Spleen (tissue), 11 donors: ENCODE measurements around the gene NAPSA. TPM values are rescaled to one million over a fixed set of nuclear protein-coding genes. Genes with fewer than 3 reads are reported as not detected.
A peak's percentile ranks its signal among the peaks of the same experiment; 100 is the strongest.
"Not testable (repeated sequence)": the region's sequence is repeated elsewhere in the genome, so short reads cannot be mapped to it uniquely, and the experiment has no call there.

ENCODE experiments used
- DNase-seq: peaks from one replicate; pipeline ENCODE4 v3.0.0-alpha.2; 2020
- H3K27ac ChIP-seq, 8 donors: fragments of 200-600 bp; sonication (generic) in 7 of 8; 1 replicate in 4 of 8; 2 replicates in 4 of 8; pipeline versions ENCODE4 v1.5.0 to v1.8.0; 2016 to 2021; ENCODE audit warnings: inconsistent platforms in 4 of 8, mild to moderate bottlenecking in 4 of 8, moderate library complexity in 1 of 8
- H3K27me3 ChIP-seq, 7 donors: fragments of 200-600 bp; sonication (generic) in 6 of 7; replicated peaks in 1 of 7; 1 replicate in 4 of 7; 2 replicates in 3 of 7; pipeline versions ENCODE4 v1.5.0 to v1.8.0; 2016 to 2021; ENCODE audit warnings: inconsistent platforms in 3 of 7, mild to moderate bottlenecking in 1 of 7
- H3K36me3 ChIP-seq, 6 donors: fragments of 200-600 bp; sonication (generic) in 5 of 6; 1 replicate in 4 of 6; 2 replicates in 2 of 6; pipeline versions ENCODE4 v1.5.0 to v1.8.0; 2016 to 2021; ENCODE audit warnings: inconsistent platforms in 2 of 6
- H3K4me1 ChIP-seq, 6 donors: fragments of 200-600 bp; sonication (generic) in 5 of 6; 1 replicate in 3 of 6; 2 replicates in 3 of 6; pipeline versions ENCODE4 v1.5.0 to v1.8.0; 2016 to 2021; ENCODE audit warnings: inconsistent platforms in 3 of 6
- H3K4me3 ChIP-seq, 8 donors: fragments of 200-600 bp; sonication (generic) in 7 of 8; 1 replicate in 4 of 8; 2 replicates in 4 of 8; pipeline versions ENCODE4 v1.5.0 to v1.8.0; 2016 to 2021; ENCODE audit warnings: inconsistent platforms in 4 of 8, mild to moderate bottlenecking in 4 of 8, moderate library complexity in 2 of 8
- H3K9me3 ChIP-seq, 8 donors: fragments of 200-600 bp; sonication (generic) in 7 of 8; 1 replicate in 4 of 8; 2 replicates in 4 of 8; pipeline versions ENCODE4 v1.5.0 to v1.8.0; 2016 to 2021; ENCODE audit warnings: inconsistent platforms in 4 of 8
- CTCF ChIP-seq, 11 experiments: fragments of 200-600 bp in 7 of 11; fragments of 450-650 bp in 4 of 11; sonication (generic) in 4 of 11; IDR thresholded peaks in 8 of 11; conservative IDR thresholded peaks in 3 of 11; 1 replicate in 7 of 11; 2 replicates in 4 of 11; pipeline versions ENCODE4 v1.4.0 to v1.8.0; 2016 to 2021; ENCODE audit warnings: antibody characterized with exemption in 11 of 11, inconsistent platforms in 4 of 11, mild to moderate bottlenecking in 1 of 11
- POLR2A ChIP-seq, 3 donors: fragments of 450-650 bp; IDR thresholded peaks; one replicate each; pipeline ENCODE4 v1.5.1; 2017; ENCODE audit warnings: antibody characterized with exemption in 3 of 3, mild to moderate bottlenecking in 1 of 3
- POLR2AphosphoS5 ChIP-seq, 3 donors: sonication (generic); formaldehyde crosslinking; IDR thresholded peaks; one replicate each; pipeline ENCODE4 v1.5.1; 2017; ENCODE audit warnings: antibody characterized with exemption in 3 of 3
- WGBS, 5 donors: extraction: QIAGEN DNeasy Blood & Tissue Kit in 3 of 5; methylation state at CpG; one replicate each; pipeline versions ENCODE4 v1.1.5 to v1.1.7; 2013 to 2018; 5-methylcytosine and 5-hydroxymethylcytosine counted together
- intact Hi-C: fragments of 100-400 bp; cut with DNase I; formaldehyde crosslinking; loops from one replicate; pipeline ENCODE4 v1.15.0; 2023; ENCODE audit warnings: low total_unique reads
- polyA plus RNA-seq, 3 donors: library from polyadenylated mRNA; stranded (reverse); fragments of 200-250 nt; gene quantifications; one replicate each; pipeline ENCODE4 v1.2.1, GENCODE V29; 2013
- total RNA-seq, 7 donors: library from RNA; depleted of rRNA in 3 of 7; stranded (reverse); fragments of >200 nt in 3 of 7; fragmentation: NEBNext Ultra II Directional in 4 of 7; extraction: Animal tissue kit (Norgen Biotek cat#: 25700) in 4 of 7; gene quantifications; one replicate each; pipeline versions ENCODE4 v1.1.0 to v1.2.1, GENCODE V29; 2016 to 2021
- donor health status: healthy with polysubstance abuse.
- donor health status: DM: no; HTN: no; CAD: no; lungs with moderate emphysema.
- donor health status: DM: no; HTN: no; CAD: no.
- donor health status: Bipolar disorder and iron deficiency.
- donor health status: healthy.
- donor health status: DM: no; HTN: no; CAD: no.
- donor health status: DM: yes; HTN: yes; CAD: no.

Gene NAPSA
- total and polyA plus RNA-seq, 10 donors = 1.5 to 6.4 (median 2.7) TPM

GRCh38 chr19:50330365-50331078 is 34.9 kb downstream of the NAPSA start:
- DNase-seq = peak; percentile 95
- 2 to 3% (median 3%) methylated on average over 40 to 48 of the region's 48 CpGs for WGBS, 5 donors
- peaks cover 6 to 93% (median 63%) of the 10 kb centered on the region in 6 donors for H3K4me1 ChIP-seq
- H3K27me3 ChIP-seq = peaks cover 0 to 96% (median 60%) of the 10 kb centered on the region in 7 donors
- peaks cover 0 to 14% (median 0%) of the 10 kb centered on the region in 6 donors for H3K36me3 ChIP-seq
- H3K27ac ChIP-seq = peak overlapping the region in 5 of 8 donors; percentile 58 to 87 (median 79)
- H3K4me3 ChIP-seq = peak overlapping the region in 6 of 8 donors; percentile 21 to 75 (median 35)
- intact Hi-C loops = no loop called here
- H3K9me3 ChIP-seq = peaks cover 0 to 28% (median 0%) of the 10 kb centered on the region in 8 donors
- no peak for TF ChIP-seq POLR2A (IDR thresholded peaks at IDR 0.05)
- peak; percentile 17 to 73 (median 59) for TF ChIP-seq POLR2AphosphoS5 (IDR thresholded peaks at IDR 0.05)
- TF ChIP-seq CTCF (IDR thresholded peaks at IDR 0.05 in 8 of 11, conservative IDR thresholded peaks at IDR 0.05 in 3 of 11) = no peak

- H3K4me1 ChIP-seq = peaks cover 6 to 93% (median 65%) of the 10 kb centered on the region in 6 donors
- H3K36me3 ChIP-seq, intact Hi-C loops, DNase-seq: not testable (repeated sequence)
- peak overlapping the region in 6 of 8 donors; percentile 43 to 87 (median 69) for H3K27ac ChIP-seq
- peak overlapping the region in 4 of 8 donors; percentile 23 to 75 (median 35) for H3K4me3 ChIP-seq
- 17 to 24% (median 18%) methylated on average over 18 of the region's 18 CpGs for WGBS, 5 donors
- peaks cover 0 to 29% (median 0%) of the 10 kb centered on the region in 8 donors for H3K9me3 ChIP-seq
- peaks cover 0 to 99% (median 60%) of the 10 kb centered on the region in 7 donors for H3K27me3 ChIP-seq
Observed at GRCh38 chr19:50329926-50330294, 35.5 kb downstream of the NAPSA start.

DNA sequence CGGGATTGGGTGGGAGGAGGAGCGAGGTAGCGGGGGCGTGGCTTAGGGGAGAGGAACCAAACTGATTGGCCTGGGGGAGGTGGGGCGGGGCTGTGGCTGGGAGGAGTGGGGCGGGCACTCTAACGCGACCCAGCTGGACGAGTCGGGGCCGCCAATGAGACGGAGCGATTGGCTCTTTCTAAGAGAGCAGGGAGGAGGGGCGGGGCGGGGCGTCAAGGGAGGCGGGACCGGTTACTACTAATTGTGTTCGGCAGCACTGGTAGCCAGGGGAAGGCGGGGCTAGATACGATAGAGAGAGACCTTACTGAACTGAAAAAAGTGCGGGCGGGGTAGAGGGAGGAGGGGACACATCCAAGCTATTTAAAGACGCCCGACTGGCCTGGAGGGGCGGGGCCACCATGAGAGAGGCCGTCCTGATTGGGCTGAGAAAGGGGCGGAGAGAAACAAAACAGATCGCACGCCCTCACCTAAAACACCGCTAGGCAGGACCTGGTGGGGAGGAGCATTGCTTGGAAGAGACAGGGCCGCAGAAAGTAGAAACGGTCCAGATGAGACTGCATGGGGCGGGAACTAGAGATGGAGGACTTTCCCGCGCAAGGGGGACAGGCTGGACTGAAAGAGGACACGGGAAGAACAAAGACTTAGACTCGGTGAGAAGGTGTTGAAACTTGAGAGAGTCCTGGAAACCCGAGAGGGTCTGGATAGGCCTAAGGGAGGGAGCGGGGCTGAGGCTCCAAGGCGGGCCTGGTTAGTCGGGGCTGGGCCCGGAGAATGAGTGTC is 36.1 kb downstream of the NAPSA start, which contains the start of gene KCNC3:
Gene KCNC3, minus strand, starts transcription at position 232 of the 780 bp plus-strand sequence. CDS start 295 bp downstream, outside the sequence.
- DNase-seq = peak; percentile 97
- Histone ChIP-seq H3K4me1 (peaks cover 6 to 87% (median 65%) of the 10 kb centered on the region in 6 donors), H3K4me3 (peak within 1 kb of the TSS in 7 of 8 donors; percentile 23 to 75 (median 32)), H3K27me3 (peaks cover 0 to 93% (median 60%) of the 10 kb centered on the region in 7 donors), H3K9me3 (peaks cover 0 to 29% (median 0%) of the 10 kb centered on the region in 8 donors), H3K27ac (peak within 1 kb of the TSS in 6 of 8 donors; percentile 43 to 87 (median 69)), H3K36me3 (peaks cover 0 to 2% (median 0%) of the 10 kb centered on the region in 6 donors)
- 2 to 3% (median 3%) methylated on average over 42 to 43 of the region's 43 CpGs for WGBS, 5 donors
- TF ChIP-seq CTCF (IDR thresholded peaks at IDR 0.05 in 8 of 11, conservative IDR thresholded peaks at IDR 0.05 in 3 of 11) = peak in 4 of 11 experiments; percentile 7 to 30 (median 18)
- TF ChIP-seq POLR2A (IDR thresholded peaks at IDR 0.05) = peak in 1 of 3 donors; percentile 56
- peak; percentile 18 to 79 (median 78) for TF ChIP-seq POLR2AphosphoS5 (IDR thresholded peaks at IDR 0.05)
- intact Hi-C loops = no loop called here

- peak overlapping the region in 4 of 8 donors; percentile 32 to 75 (median 40) for H3K4me3 ChIP-seq
- no peak for DNase-seq
- peaks cover 6 to 82% (median 60%) of the 10 kb centered on the region in 6 donors for H3K4me1 ChIP-seq
- no peaks in the 10 kb centered on the region for H3K36me3 ChIP-seq
- TF ChIP-seq POLR2AphosphoS5 (IDR thresholded peaks at IDR 0.05) = peak; percentile 13 to 57 (median 53)
- TF ChIP-seq CTCF (IDR thresholded peaks at IDR 0.05 in 8 of 11, conservative IDR thresholded peaks at IDR 0.05 in 3 of 11) = peak in 1 of 11 experiments; percentile 35
- TF ChIP-seq POLR2A (IDR thresholded peaks at IDR 0.05) = no peak
- intact Hi-C loops = no loop called here
- H3K9me3 ChIP-seq = peaks cover 0 to 29% (median 0%) of the 10 kb centered on the region in 8 donors
- WGBS, 5 donors = 1 to 19% (median 2%) methylated on average over 5 to 40 of the region's 40 CpGs
- peak overlapping the region in 1 of 8 donors; percentile 87 for H3K27ac ChIP-seq
- H3K27me3 ChIP-seq = peaks cover 0 to 88% (median 60%) of the 10 kb centered on the region in 7 donors
Observed at GRCh38 chr19:50328873-50329145, 36.6 kb downstream of the NAPSA start.
